Liver (tissue), 9 donors: Measurements from ENCODE around the gene SEMA5A. TPM values are rescaled to one million over a fixed set of nuclear protein-coding genes. Genes with fewer than 3 reads are reported as not detected.

Experiments
- DNase-seq: peaks from one replicate; pipeline ENCODE4 v3.0.0-alpha.2; 2017; ENCODE audit warnings: low spot score
- H3K27ac ChIP-seq, 2 donors: one replicate each; pipeline ENCODE4 v1.7.0; 2013; ENCODE audit warnings: inconsistent platforms in 2 of 2, low read length in 2 of 2, control low read depth in 1 of 2, low read depth in 1 of 2, mild to moderate bottlenecking in 1 of 2
- H3K27me3 ChIP-seq, 4 donors: one replicate each; pipeline versions ENCODE4 v1.6.1 to v1.7.0; 2013; ENCODE audit warnings: low read length in 3 of 4, inconsistent platforms in 1 of 4, mild to moderate bottlenecking in 1 of 4, moderate library complexity in 1 of 4; ENCODE audit not compliant: control insufficient read depth in 4 of 4, insufficient read depth in 4 of 4
- H3K36me3 ChIP-seq, 4 donors: one replicate each; pipeline versions ENCODE4 v1.6.1 to v1.7.0; 2013; ENCODE audit warnings: low read length in 3 of 4, mild to moderate bottlenecking in 3 of 4, low read depth in 1 of 4, moderate library complexity in 1 of 4; ENCODE audit not compliant: control insufficient read depth in 4 of 4, insufficient read depth in 3 of 4
- H3K4me1 ChIP-seq, 4 donors: one replicate each; pipeline versions ENCODE4 v1.6.1 to v1.7.0; 2013; ENCODE audit warnings: low read length in 3 of 4, mild to moderate bottlenecking in 3 of 4, moderate library complexity in 1 of 4; ENCODE audit not compliant: control insufficient read depth in 4 of 4, insufficient read depth in 4 of 4
- H3K4me3 ChIP-seq, 3 donors: one replicate each; pipeline versions ENCODE4 v1.6.1 to v1.7.0; 2013; ENCODE audit warnings: low read length in 3 of 3, control low read depth in 1 of 3, low read depth in 1 of 3, mild to moderate bottlenecking in 1 of 3
- H3K9ac ChIP-seq, 2 donors: one replicate each; pipeline ENCODE4 v1.7.0; 2013; ENCODE audit warnings: low read length in 2 of 2, mild to moderate bottlenecking in 2 of 2, moderate library complexity in 2 of 2, control low read depth in 1 of 2, low read depth in 1 of 2
- H3K9me3 ChIP-seq, 4 donors: one replicate each; pipeline versions ENCODE4 v1.6.1 to v1.7.0; 2013; ENCODE audit warnings: low read length in 3 of 4; ENCODE audit not compliant: control insufficient read depth in 4 of 4
- CTCF ChIP-seq: fragments of 150-350 bp; IDR thresholded peaks from 2 replicates; pipeline ENCODE4 v1.5.1; 2017; ENCODE audit warnings: improper control_type of control experiment, low read depth, low read length; ENCODE audit not compliant: missing input control
- EGR1 ChIP-seq, 2 donors: IDR thresholded peaks; 2 replicates each; pipeline ENCODE4 v1.6.1; 2016 to 2018; ENCODE audit warnings: antibody characterized with exemption in 2 of 2, low read depth in 2 of 2
- FOXA1 ChIP-seq: IDR thresholded peaks from 2 replicates; pipeline ENCODE4 v1.6.1; 2016; ENCODE audit warnings: antibody characterized with exemption
- FOXA2 ChIP-seq: IDR thresholded peaks from 2 replicates; pipeline ENCODE4 v1.6.1; 2016; ENCODE audit warnings: antibody characterized with exemption
- GABPA ChIP-seq, 2 donors: IDR thresholded peaks in 1 of 2; conservative IDR thresholded peaks in 1 of 2; 2 replicates each; pipeline ENCODE4 v1.6.1; 2016; ENCODE audit warnings: antibody characterized with exemption in 2 of 2, mild to moderate bottlenecking in 1 of 2, moderate library complexity in 1 of 2
- HNF4A ChIP-seq, 2 donors: conservative IDR thresholded peaks; 2 replicates each; pipeline ENCODE4 v1.6.1; 2016; ENCODE audit warnings: antibody characterized with exemption in 2 of 2, mild to moderate bottlenecking in 2 of 2
- HNF4G ChIP-seq: IDR thresholded peaks from 2 replicates; pipeline ENCODE4 v1.6.1; 2016; ENCODE audit warnings: antibody characterized with exemption
- JUND ChIP-seq, 2 donors: IDR thresholded peaks; 2 replicates each; pipeline ENCODE4 v1.6.1; 2016; ENCODE audit warnings: antibody characterized with exemption in 2 of 2
- MAX ChIP-seq: IDR thresholded peaks from 2 replicates; pipeline ENCODE4 v1.6.1; 2016; ENCODE audit warnings: antibody characterized with exemption
- NR2F2 ChIP-seq: IDR thresholded peaks from 2 replicates; pipeline ENCODE4 v1.6.1; 2016; ENCODE audit warnings: antibody characterized with exemption
- RAD21 ChIP-seq, 2 donors: IDR thresholded peaks; 2 replicates each; pipeline ENCODE4 v1.6.1; 2016; ENCODE audit warnings: antibody characterized with exemption in 2 of 2, mild to moderate bottlenecking in 2 of 2
- REST ChIP-seq: IDR thresholded peaks from 2 replicates; pipeline ENCODE4 v1.6.1; 2016; ENCODE audit warnings: antibody characterized with exemption, mild to moderate bottlenecking
- RXRA ChIP-seq, 2 donors: IDR thresholded peaks; 2 replicates each; pipeline ENCODE4 v1.6.1; 2017 to 2018; ENCODE audit warnings: antibody characterized with exemption in 2 of 2, mild to moderate bottlenecking in 1 of 2
- SP1 ChIP-seq: IDR thresholded peaks from 2 replicates; pipeline ENCODE4 v1.6.1; 2018; ENCODE audit warnings: antibody characterized with exemption, mild to moderate bottlenecking
- TAF1 ChIP-seq: conservative IDR thresholded peaks from 2 replicates; pipeline ENCODE4 v1.6.1; 2016; ENCODE audit warnings: antibody characterized with exemption, mild to moderate bottlenecking
- YY1 ChIP-seq: IDR thresholded peaks from 2 replicates; pipeline ENCODE4 v1.6.1; 2016; ENCODE audit warnings: antibody characterized with exemption, mild to moderate bottlenecking
- ZBTB33 ChIP-seq: IDR thresholded peaks from 2 replicates; pipeline ENCODE4 v1.6.1; 2016; ENCODE audit warnings: antibody characterized with exemption
- WGBS: extraction: QIAGEN DNeasy Blood & Tissue Kit; methylation state at CpG from one replicate; pipeline ENCODE4 v1.1.7; 2013; 5-methylcytosine and 5-hydroxymethylcytosine counted together
- polyA plus RNA-seq, 2 donors: library from polyadenylated mRNA; stranded (reverse) in 1 of 2; unstranded in 1 of 2; fragments of 200-250 nt in 1 of 2; fragments of >200 nt in 1 of 2; fragmentation: Nextera tagmentation in 1 of 2; extraction: Ambion mirVana in 1 of 2; gene quantifications; one replicate each; pipeline versions ENCODE4 v1.2.1 to v1.2.3, GENCODE V29; 2013 to 2015
- total RNA-seq, 2 donors: library from RNA; depleted of rRNA; stranded (reverse); fragments of >200 nt; gene quantifications; one replicate each; pipeline ENCODE4 v1.2.3, GENCODE V29; 2014
- TF ChIP-seq, protein P1 (sequence below): IDR thresholded peaks from 2 replicates; pipeline ENCODE4 v1.6.1; 2016; ENCODE audit warnings: antibody characterized with exemption
- donor health status: healthy.
- donor health status: healthy.
- donor health status: healthy.
- donor health status: healthy.
- donor health status: healthy.

SEMA5A gene
- total and polyA plus RNA-seq, 4 donors: 1.1 to 5.8 (median 3.2) TPM

GRCh38 chr5:9340085-9340484 is 205.8 kb downstream of the SEMA5A start:
- Histone ChIP-seq H3K4me3 (no peak overlapping the region), H3K9me3 (no peaks in the 10 kb centered on the region), H3K36me3 (peaks cover 0 to 5% (median 2%) of the 10 kb centered on the region in 4 donors), H3K27ac (no peak overlapping the region), H3K9ac (no peak overlapping the region), H3K4me1 (no peaks in the 10 kb centered on the region), H3K27me3 (no peaks in the 10 kb centered on the region)
- WGBS: 91% methylated on average over 2 of the region's 2 CpGs
- DNase-seq: no peak
- TF ChIP-seq HNF4G (no peak), TAF1 (no peak), NR2F2 (no peak), FOXA2 (no peak), YY1 (no peak), RXRA (IDR thresholded peaks at IDR 0.05) (no peak), MAX (no peak), GABPA (IDR thresholded peaks at IDR 0.05 in 1 of 2, conservative IDR thresholded peaks at IDR 0.05 in 1 of 2) (no peak), ZBTB33 (no peak), HNF4A (conservative IDR thresholded peaks at IDR 0.05) (no peak), FOXA1 (no peak), RAD21 (IDR thresholded peaks at IDR 0.05) (no peak), EGR1 (IDR thresholded peaks at IDR 0.05; ENCODE audit: low read depth in 2 of 2) (no peak), REST (no peak), JUND (IDR thresholded peaks at IDR 0.05) (no peak), CTCF (no peak), SP1 (no peak)
- TF ChIP-seq, protein P1, sequence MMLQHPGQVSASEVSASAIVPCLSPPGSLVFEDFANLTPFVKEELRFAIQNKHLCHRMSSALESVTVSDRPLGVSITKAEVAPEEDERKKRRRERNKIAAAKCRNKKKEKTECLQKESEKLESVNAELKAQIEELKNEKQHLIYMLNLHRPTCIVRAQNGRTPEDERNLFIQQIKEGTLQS: no peak
